ENCODE data around the gene INO80B. TPM values are rescaled to one million over a fixed set of nuclear protein-coding genes. Genes with fewer than 3 reads are reported as not detected.
A peak's percentile ranks its signal among the peaks of the same experiment; 100 is the strongest.
"Not testable (repeated sequence)": the region's sequence is repeated elsewhere in the genome, so short reads cannot be mapped to it uniquely, and the experiment has no call there.

Gene INO80B
- total RNA-seq, 5 donors from 2014 or later (not counting 1 experiment from before 2014, with no cell fraction given): 44.5 to 70.8 (median 68.4) TPM

- H3K9me3 ChIP-seq; ATAC-seq (replicated peaks in 1 of 4); H3K36me3 ChIP-seq (ENCODE audit: control insufficient read depth in 2 of 2, extremely low read depth in 1 of 2, insufficient read depth in 1 of 2, low read length in 1 of 2); DNase-seq; H3K27ac ChIP-seq (ENCODE audit: low read length); H3K36me3 Mint-ChIP-seq; H3K27ac Mint-ChIP-seq; H3K9me3 Mint-ChIP-seq; POLR2A ChIA-PET: not testable (repeated sequence)
- Mint-ChIP-seq H3K4me3 (peak overlapping the region; percentile 56 to 77 (median 59)), H3K4me1 (peaks cover 13 to 15% (median 14%) of the 10 kb centered on the region in 3 donors), H3K27me3 (peaks cover 21 to 44% of the 10 kb centered on the region in 2 donors)
- H3K27me3 ChIP-seq (replicated peaks in 1 of 2; ENCODE audit: control insufficient read depth in 2 of 2, extremely low read depth in 1 of 2, insufficient read depth in 2 of 2, low read length in 1 of 2): peaks cover 4 to 54% of the 10 kb centered on the region in 2 experiments
- peaks cover 0 to 26% of the 10 kb centered on the region in 2 experiments for H3K4me1 ChIP-seq (ENCODE audit: control insufficient read depth in 1 of 2, extremely low read depth in 1 of 2, insufficient read depth in 2 of 2, low read length in 2 of 2)
- 100% methylated on average over 2 of the region's 16 CpGs for WGBS (ENCODE audit: insufficient coverage)
- CTCF ChIA-PET: interaction anchor here in 1 of 2 donors (0.7 kb wide), 1 partner anchor 31 kb away, joined by 3 read pairs; no protein-coding TSS in a partner anchor
- peak overlapping the region in 1 of 2 donors; percentile 35 for H3K4me3 ChIP-seq (ENCODE audit: control insufficient read depth in 1 of 2, extremely low read depth in 1 of 2, low read length in 1 of 2)
These were observed 12.2 kb upstream of the INO80B start for GRCh38 chr2:74442483-74443297.

GRCh38 chr2:74444498-74445318 lies 10.2 kb upstream of the INO80B start:
- H3K27ac Mint-ChIP-seq: no peak overlapping the region
- CTCF ChIA-PET: interaction anchor here in 1 of 2 donors (0.6 kb wide), 1 partner anchor 227 kb away, joined by 3 read pairs; no protein-coding TSS in a partner anchor
- peaks cover 4 to 44% of the 10 kb centered on the region in 2 experiments for H3K27me3 ChIP-seq (replicated peaks in 1 of 2; ENCODE audit: control insufficient read depth in 2 of 2, extremely low read depth in 1 of 2, insufficient read depth in 2 of 2, low read length in 1 of 2)
- POLR2A ChIA-PET: interaction anchor here in 1 of 2 donors (0.6 kb wide), 1 partner anchor 64 kb away, joined by 3 read pairs; no protein-coding TSS in a partner anchor
- H3K4me1 ChIP-seq (ENCODE audit: control insufficient read depth in 1 of 2, extremely low read depth in 1 of 2, insufficient read depth in 2 of 2, low read length in 2 of 2): peaks cover 0 to 26% of the 10 kb centered on the region in 2 experiments
- H3K4me3 Mint-ChIP-seq: no peak overlapping the region
- H3K9me3 ChIP-seq: no peaks in the 10 kb centered on the region
- 38% methylated on average over 1 of the region's 5 CpGs for WGBS (ENCODE audit: insufficient coverage)
- peaks cover 13 to 15% (median 13%) of the 10 kb centered on the region in 3 donors for H3K4me1 Mint-ChIP-seq
- no peaks in the 10 kb centered on the region for H3K36me3 ChIP-seq (ENCODE audit: control insufficient read depth in 2 of 2, extremely low read depth in 1 of 2, insufficient read depth in 1 of 2, low read length in 1 of 2)
- peaks cover 13 to 31% of the 10 kb centered on the region in 2 donors for H3K27me3 Mint-ChIP-seq
- no peak overlapping the region for H3K27ac ChIP-seq (ENCODE audit: low read length)
- no peak for ATAC-seq (replicated peaks in 1 of 4)
- DNase-seq: no peak
- H3K36me3 Mint-ChIP-seq: no peaks in the 10 kb centered on the region
- H3K4me3 ChIP-seq (ENCODE audit: control insufficient read depth in 1 of 2, extremely low read depth in 1 of 2, low read length in 1 of 2): no peak overlapping the region
- no peaks in the 10 kb centered on the region for H3K9me3 Mint-ChIP-seq

GRCh38 chr2:74447230-74447999 lies 7.5 kb upstream of the INO80B start:
- DNase-seq: no peak
- Mint-ChIP-seq H3K4me3 (no peak overlapping the region), H3K36me3 (no peaks in the 10 kb centered on the region), H3K27me3 (peaks cover 5 to 13% of the 10 kb centered on the region in 2 donors), H3K4me1 (peaks cover 3 to 8% (median 6%) of the 10 kb centered on the region in 3 donors), H3K9me3 (no peaks in the 10 kb centered on the region), H3K27ac (no peak overlapping the region)
- no peak for ATAC-seq (replicated peaks in 1 of 4)
- 100% methylated on average over 1 of the region's 5 CpGs for WGBS (ENCODE audit: insufficient coverage)
- Histone ChIP-seq H3K9me3 (no peaks in the 10 kb centered on the region), H3K36me3 (ENCODE audit: control insufficient read depth in 2 of 2, extremely low read depth in 1 of 2, insufficient read depth in 1 of 2, low read length in 1 of 2) (no peaks in the 10 kb centered on the region), H3K4me1 (ENCODE audit: control insufficient read depth in 1 of 2, extremely low read depth in 1 of 2, insufficient read depth in 2 of 2, low read length in 2 of 2) (peaks cover 2 to 7% of the 10 kb centered on the region in 2 experiments), H3K27ac (ENCODE audit: low read length) (no peak overlapping the region), H3K27me3 (replicated peaks in 1 of 2; ENCODE audit: control insufficient read depth in 2 of 2, extremely low read depth in 1 of 2, insufficient read depth in 2 of 2, low read length in 1 of 2) (peaks cover under 1 to 18% of the 10 kb centered on the region in 2 experiments), H3K4me3 (ENCODE audit: control insufficient read depth in 1 of 2, extremely low read depth in 1 of 2, low read length in 1 of 2) (no peak overlapping the region)
- ChIA-PET POLR2A (no interaction called here), CTCF (no interaction called here)

GRCh38 chr2:74448771-74449170 lies 6.1 kb upstream of the INO80B start:
- WGBS (ENCODE audit: insufficient coverage): 100% methylated on average over 1 of the region's 2 CpGs
- no peak overlapping the region for H3K27ac Mint-ChIP-seq
- Histone ChIP-seq H3K36me3 (ENCODE audit: control insufficient read depth in 2 of 2, extremely low read depth in 1 of 2, insufficient read depth in 1 of 2, low read length in 1 of 2) (no peaks in the 10 kb centered on the region), H3K9me3 (no peaks in the 10 kb centered on the region), H3K4me3 (ENCODE audit: control insufficient read depth in 1 of 2, extremely low read depth in 1 of 2, low read length in 1 of 2) (no peak overlapping the region), H3K4me1 (ENCODE audit: control insufficient read depth in 1 of 2, extremely low read depth in 1 of 2, insufficient read depth in 2 of 2, low read length in 2 of 2) (peaks cover 8 to 16% of the 10 kb centered on the region in 2 experiments), H3K27ac (ENCODE audit: low read length) (no peak overlapping the region), H3K27me3 (replicated peaks in 1 of 2; ENCODE audit: control insufficient read depth in 2 of 2, extremely low read depth in 1 of 2, insufficient read depth in 2 of 2, low read length in 1 of 2) (peaks cover 0 to 6% of the 10 kb centered on the region in 2 experiments)
- ChIA-PET CTCF (no interaction called here), POLR2A (no interaction called here)
- H3K9me3 Mint-ChIP-seq: no peaks in the 10 kb centered on the region
- H3K4me1 Mint-ChIP-seq: peaks cover 11 to 17% (median 15%) of the 10 kb centered on the region in 3 donors
- no peak overlapping the region for H3K4me3 Mint-ChIP-seq
- DNase-seq (no peak), ATAC-seq (replicated peaks in 1 of 4) (no peak)
- H3K36me3 Mint-ChIP-seq: no peaks in the 10 kb centered on the region
- peaks cover 3 to 8% of the 10 kb centered on the region in 2 donors for H3K27me3 Mint-ChIP-seq

GRCh38 chr2:74450570-74451190 lies 4.2 kb upstream of the INO80B start:
- ATAC-seq (replicated peaks in 1 of 4) (no peak), DNase-seq (no peak)
- H3K27ac Mint-ChIP-seq: no peak overlapping the region
- H3K36me3 Mint-ChIP-seq: no peaks in the 10 kb centered on the region
- no peaks in the 10 kb centered on the region for H3K27me3 ChIP-seq (replicated peaks in 1 of 2; ENCODE audit: control insufficient read depth in 2 of 2, extremely low read depth in 1 of 2, insufficient read depth in 2 of 2, low read length in 1 of 2)
- WGBS (ENCODE audit: insufficient coverage): 100% methylated on average over 2 of the region's 3 CpGs
- peaks cover 0 to 2% of the 10 kb centered on the region in 2 donors for H3K27me3 Mint-ChIP-seq
- no peaks in the 10 kb centered on the region for H3K36me3 ChIP-seq (ENCODE audit: control insufficient read depth in 2 of 2, extremely low read depth in 1 of 2, insufficient read depth in 1 of 2, low read length in 1 of 2)
- peaks cover 17 to 24% of the 10 kb centered on the region in 2 experiments for H3K4me1 ChIP-seq (ENCODE audit: control insufficient read depth in 1 of 2, extremely low read depth in 1 of 2, insufficient read depth in 2 of 2, low read length in 2 of 2)
- peaks cover 26 to 30% (median 29%) of the 10 kb centered on the region in 3 donors for H3K4me1 Mint-ChIP-seq
- POLR2A ChIA-PET: no interaction called here
- H3K9me3 ChIP-seq: no peaks in the 10 kb centered on the region
- no peak overlapping the region for H3K4me3 Mint-ChIP-seq
- H3K27ac ChIP-seq (ENCODE audit: low read length): no peak overlapping the region
- no peaks in the 10 kb centered on the region for H3K9me3 Mint-ChIP-seq
- H3K4me3 ChIP-seq (ENCODE audit: control insufficient read depth in 1 of 2, extremely low read depth in 1 of 2, low read length in 1 of 2): no peak overlapping the region
- CTCF ChIA-PET: interaction anchor here in 1 of 2 donors (0.6 kb wide), 1 partner anchor 52 kb away, joined by 3 read pairs; no protein-coding TSS in a partner anchor
